Glomerular visceral epithelial cell (primary cell): ENCODE measurements around the gene FCER2.
A peak's percentile ranks its signal among the peaks of the same experiment; 100 is the strongest.

Experiments
- DNase-seq: peaks from one replicate; pipeline ENCODE4 v3.0.0-alpha.2; 2016; ENCODE audit errors: extremely low spot score

Gene FCER2

GRCh38 chr19:7647156-7647555, 54.8 kb downstream of the FCER2 start:
- DNase-seq: no peak

- DNase-seq: no peak
These were observed 55.6 kb downstream of the FCER2 start for GRCh38 chr19:7646426-7646700.

GRCh38 chr19:7645656-7646425, 56.1 kb downstream of the FCER2 start:
- no peak for DNase-seq

- no peak for DNase-seq
These were observed 56.8 kb downstream of the FCER2 start for GRCh38 chr19:7645163-7645562.

DNA sequence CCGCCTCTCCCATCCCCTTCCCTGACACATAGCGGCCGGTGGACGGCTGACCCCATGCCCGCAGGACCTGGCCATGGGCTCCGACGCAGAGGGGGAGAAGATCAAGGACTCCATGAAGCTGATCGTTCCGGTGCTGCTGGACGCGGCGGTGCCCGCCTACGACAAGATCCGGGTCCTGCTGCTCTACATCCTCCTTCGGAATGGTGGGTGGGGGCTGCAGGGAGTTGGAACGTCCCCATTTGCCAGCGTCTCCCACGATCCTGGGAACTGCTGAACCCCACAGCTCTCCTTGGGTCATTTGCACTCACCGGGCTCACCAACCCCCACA, 57.4 kb downstream of the FCER2 start:
- no peak for DNase-seq

DNA sequence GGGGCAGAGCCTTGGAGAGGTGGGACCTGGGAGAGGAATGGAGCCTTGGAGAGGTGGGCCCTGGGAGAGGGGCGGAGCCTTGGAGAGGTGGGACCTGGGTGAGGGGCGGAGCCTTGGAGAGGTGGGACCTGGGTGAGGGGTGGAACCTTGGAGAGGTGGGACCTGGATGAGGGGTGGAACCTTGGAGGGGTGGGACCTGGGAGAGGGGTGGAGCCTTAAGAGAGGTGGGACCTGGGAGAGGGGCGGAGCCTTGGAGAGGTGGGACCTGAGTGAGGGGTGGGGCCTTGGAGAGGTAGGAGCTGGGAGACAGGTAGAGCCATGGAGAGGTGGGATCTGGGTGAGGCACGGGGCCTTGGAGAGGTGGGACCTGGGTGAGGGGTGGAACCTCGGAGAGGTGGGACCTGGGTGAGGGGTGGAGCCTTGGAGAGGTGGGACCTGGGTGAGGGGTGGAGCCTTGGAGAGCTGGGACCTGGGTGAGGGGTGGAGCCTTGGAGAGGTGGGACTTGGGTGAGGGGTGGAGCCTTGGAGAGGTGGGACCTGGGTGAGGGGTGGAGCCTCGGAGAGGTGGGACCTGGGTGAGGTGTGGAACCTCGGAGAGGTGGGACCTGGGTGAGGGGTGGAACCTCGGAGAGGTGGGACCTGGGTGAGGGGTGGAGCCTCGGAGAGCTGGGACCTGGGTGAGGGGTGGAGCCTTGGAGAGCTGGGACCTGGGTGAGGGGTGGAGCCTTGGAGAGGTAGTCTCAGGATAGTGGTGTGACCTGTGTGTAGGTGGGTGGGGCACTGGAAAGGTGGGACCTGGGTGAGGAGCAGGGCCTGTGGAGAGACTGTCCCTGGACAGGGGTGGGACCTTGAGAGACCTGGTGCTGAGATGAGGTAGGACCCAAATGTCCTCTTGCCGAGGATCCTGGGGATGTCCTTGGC, 58.0 kb downstream of the FCER2 start:
- peak; percentile 49 for DNase-seq

GRCh38 chr19:7643031-7643415, 58.9 kb downstream of the FCER2 start:
- no peak for DNase-seq

GRCh38 chr19:7642295-7643030, 59.5 kb downstream of the FCER2 start:
- no peak for DNase-seq

GRCh38 chr19:7641290-7642276, 60.3 kb downstream of the FCER2 start:
- no peak for DNase-seq

- no peak for DNase-seq
These were observed 61.1 kb downstream of the FCER2 start for GRCh38 chr19:7640803-7641202.

DNA sequence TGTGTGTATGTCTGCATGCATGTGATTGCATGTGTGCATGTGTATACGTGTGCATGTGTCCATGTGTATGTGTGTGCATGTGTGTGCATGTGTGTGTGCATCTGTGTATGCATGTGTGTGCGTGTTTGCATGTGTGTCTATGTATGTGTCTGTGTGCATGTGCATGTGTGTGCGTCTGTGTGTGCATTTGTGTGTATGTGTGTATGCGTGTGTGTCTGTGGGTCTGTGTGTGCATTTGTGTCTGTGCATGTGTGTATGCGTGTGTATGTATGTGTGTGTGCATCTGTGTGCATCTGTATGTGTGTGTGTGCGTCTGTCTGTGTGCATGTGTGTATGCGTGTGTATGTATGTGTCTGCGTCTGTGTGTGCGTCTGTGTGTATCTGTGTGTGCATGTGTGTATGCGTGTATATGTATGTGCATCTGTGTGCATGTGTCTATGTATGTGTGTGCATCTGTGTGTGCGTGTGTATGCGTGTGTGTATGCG, 62.0 kb downstream of the FCER2 start:
- DNase-seq: no peak

DNA sequence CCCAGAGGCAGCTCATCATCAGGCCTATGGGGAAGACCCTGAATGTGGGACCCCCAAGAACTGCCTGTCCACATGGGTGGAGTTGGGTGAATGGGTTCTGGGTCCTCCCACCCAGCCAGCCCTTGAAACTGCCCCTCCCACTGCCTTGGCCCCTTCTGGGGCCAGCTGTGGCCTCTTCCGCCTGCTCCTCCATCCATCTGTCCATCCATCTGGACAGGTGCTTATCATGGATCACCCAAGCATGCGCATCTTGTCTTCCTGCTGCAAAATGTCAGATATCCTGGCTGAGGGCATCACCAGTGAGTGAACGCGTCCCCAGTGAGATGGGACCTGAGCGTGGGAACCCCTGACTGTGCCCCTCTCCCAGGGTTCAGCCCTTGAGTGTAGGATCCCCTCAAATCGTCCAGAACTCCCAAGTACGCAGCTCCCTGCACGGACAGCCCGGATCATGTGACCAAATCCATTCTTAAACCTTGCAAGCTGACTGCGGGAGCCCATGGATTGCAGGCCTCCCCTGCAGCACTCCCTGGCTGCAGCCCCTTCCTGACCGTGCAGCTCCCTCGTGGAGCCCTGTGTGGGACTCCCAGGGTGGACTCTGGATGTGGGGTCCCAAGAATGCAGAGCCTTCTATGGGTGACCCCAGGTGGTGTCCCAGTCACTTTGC, 63.0 kb downstream of the FCER2 start:
- no peak for DNase-seq
